Raji (cell line): ENCODE results near the gene SLC6A11.

Experiments
- POLR2A ChIP-seq: IDR thresholded peaks from 2 replicates; pipeline ENCODE4 v1.6.1; 2011; ENCODE audit warnings: low read depth, low read length, control low read depth; ENCODE audit not compliant: insufficient read depth

The SLC6A11 gene

DNA sequence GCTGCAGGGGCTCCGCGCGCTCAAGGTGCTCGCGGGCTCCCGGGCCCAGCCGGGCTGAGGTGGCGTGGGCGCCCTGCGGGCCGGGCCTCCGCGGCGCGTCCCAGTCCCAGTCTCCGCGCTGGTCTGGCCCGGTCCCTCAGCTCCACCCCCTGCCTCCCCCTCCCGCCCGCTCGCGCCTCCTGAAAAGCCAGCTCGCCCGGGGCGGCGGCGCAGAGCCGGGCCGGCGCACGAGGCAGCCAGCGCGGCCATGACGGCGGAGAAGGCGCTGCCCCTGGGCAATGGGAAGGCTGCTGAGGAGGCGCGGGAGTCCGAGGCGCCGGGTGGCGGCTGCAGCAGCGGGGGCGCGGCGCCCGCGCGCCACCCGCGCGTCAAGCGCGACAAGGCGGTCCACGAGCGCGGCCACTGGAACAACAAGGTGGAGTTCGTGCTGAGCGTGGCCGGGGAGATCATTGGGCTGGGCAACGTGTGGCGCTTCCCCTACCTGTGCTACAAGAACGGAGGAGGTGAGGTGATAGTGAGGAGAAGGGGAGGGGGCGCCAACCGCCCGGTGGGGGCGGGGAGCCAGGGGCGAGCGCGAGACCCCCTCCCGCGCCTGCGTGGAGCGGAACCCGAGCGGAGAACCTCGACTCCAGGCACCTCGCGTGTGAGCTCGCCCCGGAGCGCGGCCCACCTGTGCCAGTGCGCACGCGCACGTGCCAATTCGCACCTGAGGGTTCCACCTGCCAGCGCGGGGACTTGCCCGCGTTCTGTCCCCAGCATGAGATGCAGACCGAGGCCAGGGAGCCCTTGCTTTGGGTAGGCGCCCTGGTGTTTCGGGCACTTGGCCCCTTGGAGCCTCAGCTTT lies at the start of gene SLC6A11:
Gene SLC6A11 (plus strand): TSS at position 210 of the 844 bp plus-strand sequence. CDS start 38 bp downstream, at position 248.
- TF ChIP-seq POLR2A, result no peak

DNA sequence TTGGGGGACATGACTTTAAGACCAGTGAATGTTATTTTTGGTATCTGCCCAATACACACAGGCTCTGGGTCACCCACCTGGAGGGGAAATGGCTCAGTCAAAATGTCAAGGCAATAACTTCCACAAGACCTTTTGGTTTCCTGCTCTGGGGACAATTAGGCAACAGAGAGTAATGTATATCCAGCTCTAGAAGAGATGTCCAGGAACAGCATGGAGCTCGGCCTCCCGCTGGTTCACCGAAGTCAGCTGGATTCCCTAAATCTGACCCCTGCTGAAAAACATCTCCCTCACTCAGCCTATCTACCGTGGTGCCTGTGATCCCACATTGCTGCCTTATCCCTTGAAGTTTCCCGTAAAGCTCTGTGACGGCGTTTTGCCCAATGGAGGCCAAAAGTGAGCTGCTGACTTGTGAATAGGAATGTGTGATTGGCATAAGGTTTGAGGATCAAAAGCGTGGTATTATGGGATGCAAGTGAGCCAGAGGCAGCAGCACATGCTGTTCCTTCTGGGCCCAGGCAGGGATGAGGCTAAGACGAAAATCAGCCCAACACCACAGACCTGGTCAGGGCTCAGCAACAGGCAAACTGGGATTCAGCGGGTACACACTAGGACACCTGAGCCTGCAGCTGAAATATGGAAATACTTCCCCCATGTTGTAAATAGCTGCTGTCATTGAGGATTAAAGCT lies 47.2 kb upstream of the SLC6A11 start:
- no peak for TF ChIP-seq POLR2A

DNA sequence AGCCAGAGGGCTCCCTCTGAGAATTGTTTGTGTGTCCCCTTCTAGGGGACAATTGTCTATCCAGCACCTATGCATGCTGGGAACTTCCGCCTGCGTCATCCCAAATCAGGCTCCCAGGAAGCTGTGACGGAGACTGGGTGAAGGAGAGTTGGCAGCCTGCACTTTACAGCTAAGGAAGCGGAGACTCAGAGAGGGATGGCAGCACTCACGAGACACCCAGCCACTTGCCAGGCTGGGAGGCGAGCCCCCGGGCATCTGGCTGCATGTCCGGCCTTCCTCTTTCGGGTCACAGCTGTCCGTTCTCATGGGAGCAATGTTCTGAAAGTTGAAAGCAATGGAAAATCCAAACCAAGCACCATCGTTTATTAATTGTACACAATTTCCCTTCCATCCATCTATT lies 45.5 kb upstream of the SLC6A11 start:
- TF ChIP-seq POLR2A, result no peak

DNA sequence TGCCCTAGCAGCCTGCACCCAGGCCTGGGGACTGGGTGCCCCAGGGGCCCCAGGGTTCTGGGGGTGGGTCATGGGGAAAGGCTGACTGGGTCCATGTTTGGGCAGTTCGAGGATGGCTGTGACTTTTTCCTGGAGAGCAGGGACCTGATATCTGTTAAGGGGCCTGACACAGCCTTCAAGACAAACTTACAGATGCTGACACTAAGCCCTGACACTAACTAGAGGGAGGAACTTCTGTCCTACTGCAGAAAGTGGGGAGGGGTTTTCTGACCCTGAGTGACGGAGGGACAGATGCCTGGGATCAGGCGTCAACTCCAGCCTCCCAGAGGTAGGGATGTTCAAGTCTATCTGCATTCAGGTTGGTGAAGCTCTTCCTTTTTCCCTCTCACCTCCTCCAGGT lies 45.0 kb upstream of the SLC6A11 start:
- TF ChIP-seq POLR2A, result no peak

DNA sequence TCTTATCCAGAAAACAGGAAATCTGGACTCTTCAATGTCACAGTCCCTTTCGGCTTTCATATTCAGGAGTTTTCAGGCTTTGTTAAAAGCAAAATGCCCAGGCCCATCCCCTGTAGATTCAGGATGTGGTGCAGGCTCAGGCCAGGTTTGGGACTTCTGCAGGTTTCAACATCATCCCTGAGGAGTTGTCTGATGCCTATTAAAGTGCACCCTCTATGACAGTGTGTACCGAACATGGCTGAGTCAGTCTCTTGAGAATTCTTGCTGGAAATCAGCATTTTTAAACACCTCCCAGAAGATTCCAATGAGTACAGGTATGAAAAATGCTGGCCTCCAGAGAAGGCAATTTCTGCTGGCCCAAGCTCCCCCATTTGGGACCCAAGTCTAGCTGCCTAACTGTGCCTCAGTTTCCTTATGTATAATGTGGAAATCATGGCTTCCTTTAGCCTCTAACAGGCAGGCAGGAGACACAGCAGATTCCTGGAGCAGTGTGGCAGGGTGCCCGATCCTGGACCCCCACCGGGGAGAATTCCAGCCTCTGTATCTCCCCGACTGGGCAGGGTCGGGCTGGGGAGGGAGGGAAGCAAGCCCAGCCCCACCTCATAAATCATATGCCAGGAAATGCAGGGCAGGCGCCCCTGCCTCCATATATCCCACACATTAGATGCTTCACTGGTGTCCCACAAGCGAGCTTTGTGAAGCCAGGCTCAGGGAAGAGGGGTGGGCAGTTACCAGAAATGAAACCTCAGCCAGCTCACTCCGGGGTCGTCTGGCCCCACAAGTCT lies 44.4 kb upstream of the SLC6A11 start:
- no peak for TF ChIP-seq POLR2A

DNA sequence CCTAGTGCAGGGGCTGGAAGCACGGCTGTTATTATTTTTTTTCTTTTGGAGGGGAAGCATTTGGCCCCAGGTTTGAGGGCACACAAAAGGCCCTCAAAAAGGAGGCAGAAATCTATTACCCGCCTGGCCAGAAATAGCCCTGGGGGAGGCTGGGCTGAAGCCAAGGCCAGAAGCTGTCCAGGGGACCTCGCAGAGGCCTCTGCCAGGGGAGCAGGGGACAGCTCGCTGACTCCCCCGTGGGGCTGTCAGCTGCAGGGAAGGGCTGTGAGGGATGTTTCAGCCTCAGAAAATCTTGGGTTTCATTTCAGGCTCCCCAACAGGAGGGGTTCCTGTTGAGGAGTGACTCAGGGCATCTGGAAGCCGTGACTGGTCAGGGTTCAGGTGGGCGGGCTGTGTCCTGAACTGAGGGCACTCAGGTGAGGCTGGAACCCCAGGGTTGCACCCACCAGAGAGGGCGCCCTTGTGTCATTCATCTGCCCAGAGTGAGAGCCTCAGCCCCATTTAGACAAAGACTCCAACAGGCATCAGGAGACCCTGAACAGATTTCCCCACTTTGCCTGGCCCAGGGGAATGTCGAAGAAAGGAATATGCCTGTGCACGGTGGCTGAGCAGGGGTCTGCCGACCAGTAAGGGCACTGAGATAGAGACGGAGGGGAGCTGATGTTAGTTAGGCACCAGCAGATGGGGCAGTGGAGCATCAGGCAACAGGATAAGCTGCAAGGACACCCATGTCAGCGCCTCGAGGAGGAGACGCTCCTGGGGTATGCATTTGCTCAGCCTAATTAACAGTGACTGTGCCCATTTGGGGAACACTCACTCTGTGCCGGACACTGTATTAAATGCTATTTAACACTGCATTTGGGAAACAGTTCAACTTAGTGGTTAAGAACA lies 43.5 kb upstream of the SLC6A11 start:
- TF ChIP-seq POLR2A, result no peak

DNA sequence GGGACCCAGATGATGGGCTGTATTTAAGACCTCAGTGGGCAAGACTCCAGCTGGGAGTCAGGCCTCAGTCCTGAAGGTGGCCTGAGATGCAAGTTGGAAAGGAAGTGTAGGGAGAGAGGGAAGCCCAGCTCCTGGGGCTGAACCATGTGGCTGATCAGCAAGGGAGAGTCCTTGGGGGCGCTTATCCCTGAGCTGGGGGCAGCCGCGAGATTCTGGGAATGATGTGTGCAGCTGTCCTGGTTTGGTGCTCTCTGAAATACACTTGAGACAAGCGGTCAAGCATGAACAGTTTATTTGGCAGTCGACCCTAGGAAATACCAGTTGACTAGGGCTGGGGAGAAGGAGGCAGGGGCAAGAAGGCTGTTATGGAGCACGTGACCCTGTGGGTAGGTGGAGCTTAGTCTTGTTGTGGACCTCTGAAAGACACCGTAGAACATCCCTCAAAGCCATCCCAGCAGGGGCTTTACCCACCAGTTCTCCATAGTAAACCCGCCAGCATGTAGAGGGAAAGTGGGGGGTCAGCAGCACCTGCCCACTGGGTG lies 41.8 kb upstream of the SLC6A11 start:
- no peak for TF ChIP-seq POLR2A

DNA sequence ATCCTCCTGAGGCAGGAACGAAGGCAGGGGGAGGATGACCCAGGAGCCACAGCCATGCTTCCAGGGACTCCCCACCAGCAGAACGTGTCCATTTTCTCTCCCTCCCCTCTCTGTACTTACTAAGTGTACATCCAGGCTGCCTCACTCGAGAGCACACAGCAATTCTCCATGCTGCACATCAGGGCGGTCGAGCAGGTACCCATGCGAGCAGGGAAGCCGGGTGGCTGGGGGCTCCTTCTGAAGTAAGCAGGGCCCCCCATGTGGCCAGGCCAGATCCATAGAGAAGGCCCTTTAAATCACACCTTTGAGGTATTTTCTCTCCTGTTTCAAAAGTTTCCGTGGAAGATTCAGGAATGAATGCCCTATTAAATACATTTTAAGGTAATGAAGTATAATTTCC lies 41.2 kb upstream of the SLC6A11 start:
- TF ChIP-seq POLR2A, result no peak

DNA sequence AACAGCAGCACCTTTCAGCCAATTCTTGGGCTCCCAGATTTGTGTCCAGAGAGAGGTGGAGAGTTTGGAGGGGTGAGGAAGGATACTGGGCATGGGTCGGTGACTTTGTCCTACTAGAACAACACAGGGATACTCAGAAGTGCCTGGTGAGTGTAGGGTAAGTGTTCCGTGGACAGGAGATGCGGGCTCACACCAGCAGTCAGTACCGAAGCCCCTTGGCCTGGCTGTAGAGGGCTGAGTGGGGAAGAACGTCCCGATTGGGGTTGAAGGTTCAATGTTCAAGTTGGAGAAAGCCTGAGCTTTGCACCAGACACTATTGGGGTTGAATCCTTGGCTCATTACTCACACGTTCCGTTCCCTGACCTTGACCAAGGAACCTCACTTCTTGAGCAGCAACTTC lies 40.8 kb upstream of the SLC6A11 start:
- TF ChIP-seq POLR2A, result no peak

DNA sequence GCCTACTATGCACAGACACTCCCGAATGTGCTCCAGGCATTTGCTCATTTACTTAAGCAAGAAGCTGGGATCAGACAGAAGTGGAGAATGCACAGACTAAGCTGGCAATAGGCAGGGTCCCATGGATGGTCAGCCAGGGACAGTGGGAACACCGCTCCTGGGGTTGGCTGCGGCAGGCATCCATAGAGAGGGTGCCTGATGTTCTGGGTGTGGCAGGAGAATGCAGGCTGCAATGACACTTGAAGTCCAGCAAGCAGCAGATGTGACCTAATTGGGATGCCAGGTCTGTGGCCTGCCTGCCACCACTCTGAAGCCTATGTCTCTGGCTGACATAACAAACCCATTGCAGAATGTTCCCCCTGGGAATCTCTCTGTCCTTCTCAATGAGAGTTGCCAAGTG lies 40.2 kb upstream of the SLC6A11 start:
- TF ChIP-seq POLR2A, result no peak

DNA sequence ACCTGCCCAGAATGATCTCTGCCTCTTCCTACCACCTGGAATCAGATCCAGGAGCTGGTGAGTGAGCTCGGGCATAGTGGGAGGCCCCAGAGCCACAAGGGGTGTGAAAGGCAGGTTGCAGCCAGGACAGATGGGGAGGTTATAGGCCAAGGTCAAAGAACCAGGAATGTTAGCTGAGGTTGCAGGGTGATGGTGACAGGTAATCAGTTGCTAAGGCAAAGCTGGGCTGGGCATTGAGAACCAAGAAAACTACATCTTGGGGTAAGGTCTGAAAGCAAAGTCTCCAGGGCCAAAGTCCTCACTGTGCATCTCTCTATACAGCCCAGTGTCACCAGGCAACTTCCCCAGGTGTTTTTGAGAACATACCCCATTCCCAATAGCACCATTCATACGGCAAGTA lies 38.4 kb upstream of the SLC6A11 start:
- no peak for TF ChIP-seq POLR2A

DNA sequence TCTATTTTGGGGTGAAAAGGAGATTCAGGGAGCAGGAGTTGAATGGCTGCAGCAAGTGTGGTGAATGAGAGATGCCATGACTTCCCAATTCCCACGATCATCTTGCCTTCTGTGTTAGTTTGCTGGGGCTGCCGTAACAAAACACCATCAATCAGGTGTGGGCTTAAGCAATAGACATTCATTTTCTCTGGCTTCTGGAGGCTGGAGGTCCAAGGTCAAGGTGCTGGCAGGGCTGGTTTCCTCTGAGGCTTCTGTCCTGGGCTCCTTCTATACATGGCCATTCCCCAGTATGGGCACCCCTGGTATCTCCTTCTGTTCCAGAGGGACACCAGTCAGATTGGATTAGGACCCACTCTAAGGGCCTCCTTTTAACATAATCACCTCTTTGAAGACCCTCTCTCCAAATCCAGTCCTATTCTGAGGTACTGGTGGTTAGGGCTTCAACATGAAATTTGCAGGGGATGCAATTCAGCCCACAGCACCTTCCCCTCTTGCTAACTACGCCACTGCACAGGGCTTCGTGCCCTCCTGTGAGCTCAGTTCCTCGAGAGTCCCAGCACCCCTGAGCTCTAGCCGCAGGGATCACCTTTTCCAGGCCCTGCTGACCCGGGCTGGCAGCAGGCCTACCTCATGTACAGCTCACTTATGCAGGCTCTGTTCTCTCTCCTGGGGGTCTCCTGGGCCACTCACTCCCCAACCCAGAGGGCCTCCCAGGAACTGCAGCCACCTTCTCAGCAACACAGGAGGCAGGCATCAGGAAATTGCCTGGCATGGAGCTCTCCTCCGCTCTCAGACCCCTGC lies 37.3 kb upstream of the SLC6A11 start:
- TF ChIP-seq POLR2A, result no peak

DNA sequence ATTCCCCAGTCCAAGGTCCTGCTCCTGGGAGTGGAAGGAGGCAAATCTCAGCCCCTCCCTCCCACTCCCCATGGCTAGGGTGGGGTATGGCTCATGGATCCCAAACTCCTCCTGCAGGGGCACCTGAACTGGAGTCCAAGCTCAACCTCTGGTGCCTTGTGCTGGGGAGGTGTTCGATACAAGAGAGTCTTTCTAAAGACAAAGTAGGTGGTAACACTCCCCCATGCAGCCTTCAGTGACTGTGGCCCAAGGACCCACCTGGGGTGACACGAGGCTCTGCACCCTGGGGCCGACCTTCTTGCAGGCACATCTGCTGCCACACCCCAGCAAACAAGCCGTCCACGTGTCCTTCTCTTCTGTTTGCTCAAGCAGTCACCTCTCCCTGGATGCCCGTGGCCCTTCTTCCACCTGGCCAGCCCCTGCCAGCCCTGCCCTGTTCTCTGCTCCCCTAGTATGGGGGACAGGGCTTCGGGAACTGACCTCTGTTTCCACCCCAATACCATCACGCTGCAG lies 36.7 kb upstream of the SLC6A11 start:
- no peak for TF ChIP-seq POLR2A
